HEK293 (cell line): ENCODE data around the gene MCF2L.

Experiments used
- CTCF ChIA-PET: fragments of 350-600 bp; formaldehyde crosslinking; extraction: SDS; loops from one replicate; lab custom pipeline; 2021; ENCODE audit warnings: antibody characterized with exemption; lab: Yijun Ruan, JAX
- POLR2A ChIA-PET: fragments of 300-600 bp; formaldehyde crosslinking; extraction: SDS; loops from one replicate; lab custom pipeline; 2020; ENCODE audit warnings: antibody characterized with exemption, inconsistent platforms; lab: Yijun Ruan, JAX
- H3K27ac ChIP-seq: fragments of 200-500 bp; sonication (Bioruptor generic); 2 replicates; pipeline ENCODE4 v1.5.1; 2014; ENCODE audit warnings: low read depth, low read length, control low read depth, inconsistent platforms; ENCODE audit errors: extremely low read depth
- H3K36me3 ChIP-seq, 2 experiments: fragments of 200-500 bp in 1 of 2; sonication (Bioruptor generic) in 1 of 2; 1 replicate in 1 of 2; 2 replicates in 1 of 2; pipeline ENCODE4 v1.5.1; 2014 to 2017; ENCODE audit warnings: inconsistent platforms in 2 of 2, low read length in 2 of 2; ENCODE audit not compliant: control insufficient read depth in 2 of 2, insufficient read depth in 1 of 2
- H3K4me1 ChIP-seq: fragments of 200-500 bp; sonication (Bioruptor generic); 2 replicates; pipeline ENCODE4 v1.5.1; 2014; ENCODE audit warnings: mild to moderate bottlenecking, low read length, inconsistent platforms; ENCODE audit not compliant: control insufficient read depth, insufficient read depth
- H3K4me3 ChIP-seq: 2 replicates; pipeline ENCODE4 v1.5.1; 2011; ENCODE audit warnings: low read depth, mild to moderate bottlenecking, control low read depth, low read length, moderate library complexity
- H3K9me3 ChIP-seq: fragments of 200-500 bp; sonication (Bioruptor generic); 2 replicates; pipeline ENCODE4 v1.5.1; 2014; ENCODE audit warnings: low read depth, low read length, inconsistent platforms; ENCODE audit not compliant: control insufficient read depth, insufficient read depth
- GFI1B ChIP-seq: fragments of 450-650 bp; formaldehyde crosslinking; IDR thresholded peaks from 2 replicates; pipeline ENCODE4 v1.5.1; 2016; ENCODE audit warnings: missing biosample characterization, missing genetic modification characterization
- KLF8 ChIP-seq: fragments of 450-650 bp; formaldehyde crosslinking; IDR thresholded peaks from 2 replicates; pipeline ENCODE4 v1.5.1; 2016; ENCODE audit warnings: missing biosample characterization, missing genetic modification characterization
- SALL2 ChIP-seq: fragments of 450-650 bp; formaldehyde crosslinking; IDR thresholded peaks from 2 replicates; pipeline ENCODE4 v1.5.0; 2017; ENCODE audit warnings: missing biosample characterization, mild to moderate bottlenecking, missing genetic modification characterization, borderline replicate concordance
- WT1 ChIP-seq: fragments of 450-650 bp; formaldehyde crosslinking; IDR thresholded peaks from 2 replicates; pipeline ENCODE4 v1.5.1; 2016; ENCODE audit warnings: missing biosample characterization, missing genetic modification characterization
- ZFHX2 ChIP-seq: fragments of 450-650 bp; formaldehyde crosslinking; conservative IDR thresholded peaks from 2 replicates; pipeline ENCODE4 v1.5.1; 2016; ENCODE audit warnings: missing biosample characterization, missing genetic modification characterization
- ZNF214 ChIP-seq: fragments of 450-650 bp; formaldehyde crosslinking; IDR thresholded peaks from 2 replicates; pipeline ENCODE4 v1.5.1; 2017; ENCODE audit warnings: missing biosample characterization, mild to moderate bottlenecking, missing genetic modification characterization, borderline replicate concordance
- ZNF23 ChIP-seq: fragments of 450-650 bp; formaldehyde crosslinking; IDR thresholded peaks from 2 replicates; pipeline ENCODE4 v1.5.1; 2016; ENCODE audit warnings: missing biosample characterization, missing genetic modification characterization, borderline replicate concordance
- ZNF514 ChIP-seq: fragments of 450-650 bp; formaldehyde crosslinking; IDR thresholded peaks from 2 replicates; pipeline ENCODE4 v1.5.1; 2016; ENCODE audit warnings: missing biosample characterization, missing genetic modification characterization
- ZNF654 ChIP-seq: fragments of 450-650 bp; formaldehyde crosslinking; IDR thresholded peaks from 2 replicates; pipeline ENCODE4 v1.5.1; 2016; ENCODE audit warnings: low read depth, missing biosample characterization, missing genetic modification characterization
- ZNF670 ChIP-seq: fragments of 450-650 bp; formaldehyde crosslinking; IDR thresholded peaks from 2 replicates; pipeline ENCODE4 v1.5.1; 2016; ENCODE audit warnings: missing biosample characterization, missing genetic modification characterization, low read depth
- ZNF677 ChIP-seq: fragments of 450-650 bp; IDR thresholded peaks from 2 replicates; pipeline ENCODE4 v1.5.0; 2018; ENCODE audit warnings: missing biosample characterization, mild to moderate bottlenecking, missing genetic modification characterization, moderate library complexity
- ZNF747 ChIP-seq: fragments of 450-650 bp; formaldehyde crosslinking; IDR thresholded peaks from 2 replicates; pipeline ENCODE4 v1.5.1; 2016; ENCODE audit warnings: missing biosample characterization, missing genetic modification characterization
- ZNF768 ChIP-seq: fragments of 450-650 bp; formaldehyde crosslinking; IDR thresholded peaks from 2 replicates; pipeline ENCODE4 v1.5.1; 2018; ENCODE audit warnings: missing biosample characterization, mild to moderate bottlenecking, missing genetic modification characterization
- ZNF830 ChIP-seq: fragments of 450-650 bp; IDR thresholded peaks from 2 replicates; pipeline ENCODE4 v1.5.0; 2018; ENCODE audit warnings: missing biosample characterization, missing genetic modification characterization, low read depth, mild to moderate bottlenecking, moderate library complexity
- ZNF843 ChIP-seq: fragments of 450-650 bp; formaldehyde crosslinking; IDR thresholded peaks from 2 replicates; pipeline ENCODE4 v1.5.1; 2016; ENCODE audit warnings: missing biosample characterization, missing genetic modification characterization
- TF ChIP-seq, protein P1 (sequence below): fragments of 450-650 bp; formaldehyde crosslinking; IDR thresholded peaks from 2 replicates; pipeline ENCODE4 v1.5.1; 2016; ENCODE audit warnings: missing biosample characterization, missing genetic modification characterization
- TF ChIP-seq, protein P2 (sequence below): fragments of 450-650 bp; formaldehyde crosslinking; IDR thresholded peaks from 2 replicates; pipeline ENCODE4 v1.5.1; 2016; ENCODE audit warnings: missing biosample characterization, missing genetic modification characterization
- TF ChIP-seq, protein P3 (sequence below): fragments of 450-650 bp; formaldehyde crosslinking; IDR thresholded peaks from 2 replicates; pipeline ENCODE4 v1.5.1; 2016; ENCODE audit warnings: missing biosample characterization, missing genetic modification characterization
- TF ChIP-seq, protein P4 (sequence below): fragments of 450-650 bp; formaldehyde crosslinking; IDR thresholded peaks from 2 replicates; pipeline ENCODE4 v1.5.1; 2016; ENCODE audit warnings: missing biosample characterization, missing genetic modification characterization

The MCF2L gene

DNA sequence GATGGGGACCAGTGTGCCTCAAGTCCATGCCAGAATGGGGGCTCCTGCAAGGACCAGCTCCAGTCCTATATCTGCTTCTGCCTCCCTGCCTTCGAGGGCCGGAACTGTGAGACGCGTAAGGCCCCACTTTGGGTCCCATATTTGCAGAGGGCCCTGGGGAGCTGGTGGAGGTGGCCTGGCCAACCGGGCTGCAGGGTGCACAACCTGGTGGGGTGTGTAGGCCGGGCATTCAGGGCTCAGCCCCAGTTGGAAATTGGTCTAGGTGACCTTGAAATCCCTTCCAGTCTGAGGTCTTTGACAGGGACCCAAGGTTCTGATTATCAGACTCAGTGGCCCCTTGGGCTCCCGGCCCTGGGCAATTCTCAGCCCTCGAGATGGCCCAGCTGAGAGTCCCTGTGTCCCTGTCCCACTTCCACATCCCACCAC, 144.8 kb downstream of the MCF2L start:
- Histone ChIP-seq H3K4me3 (no peak overlapping the region), H3K27ac (no peak overlapping the region), H3K36me3 (no peaks in the 10 kb centered on the region), H3K9me3 (no peaks in the 10 kb centered on the region), H3K4me1 (no peaks in the 10 kb centered on the region)
- ChIA-PET POLR2A (no interaction called here), CTCF (interaction anchor here (1.0 kb wide), 1 partner anchor 182 kb away, joined by 3 read pairs; no protein-coding TSS in a partner anchor)
- TF ChIP-seq, protein P1, sequence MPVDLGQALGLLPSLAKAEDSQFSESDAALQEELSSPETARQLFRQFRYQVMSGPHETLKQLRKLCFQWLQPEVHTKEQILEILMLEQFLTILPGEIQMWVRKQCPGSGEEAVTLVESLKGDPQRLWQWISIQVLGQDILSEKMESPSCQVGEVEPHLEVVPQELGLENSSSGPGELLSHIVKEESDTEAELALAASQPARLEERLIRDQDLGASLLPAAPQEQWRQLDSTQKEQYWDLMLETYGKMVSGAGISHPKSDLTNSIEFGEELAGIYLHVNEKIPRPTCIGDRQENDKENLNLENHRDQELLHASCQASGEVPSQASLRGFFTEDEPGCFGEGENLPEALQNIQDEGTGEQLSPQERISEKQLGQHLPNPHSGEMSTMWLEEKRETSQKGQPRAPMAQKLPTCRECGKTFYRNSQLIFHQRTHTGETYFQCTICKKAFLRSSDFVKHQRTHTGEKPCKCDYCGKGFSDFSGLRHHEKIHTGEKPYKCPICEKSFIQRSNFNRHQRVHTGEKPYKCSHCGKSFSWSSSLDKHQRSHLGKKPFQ (tag by site-specific recombination) = no peak
- TF ChIP-seq ZNF23 (tag by site-specific recombination) = no peak

DNA sequence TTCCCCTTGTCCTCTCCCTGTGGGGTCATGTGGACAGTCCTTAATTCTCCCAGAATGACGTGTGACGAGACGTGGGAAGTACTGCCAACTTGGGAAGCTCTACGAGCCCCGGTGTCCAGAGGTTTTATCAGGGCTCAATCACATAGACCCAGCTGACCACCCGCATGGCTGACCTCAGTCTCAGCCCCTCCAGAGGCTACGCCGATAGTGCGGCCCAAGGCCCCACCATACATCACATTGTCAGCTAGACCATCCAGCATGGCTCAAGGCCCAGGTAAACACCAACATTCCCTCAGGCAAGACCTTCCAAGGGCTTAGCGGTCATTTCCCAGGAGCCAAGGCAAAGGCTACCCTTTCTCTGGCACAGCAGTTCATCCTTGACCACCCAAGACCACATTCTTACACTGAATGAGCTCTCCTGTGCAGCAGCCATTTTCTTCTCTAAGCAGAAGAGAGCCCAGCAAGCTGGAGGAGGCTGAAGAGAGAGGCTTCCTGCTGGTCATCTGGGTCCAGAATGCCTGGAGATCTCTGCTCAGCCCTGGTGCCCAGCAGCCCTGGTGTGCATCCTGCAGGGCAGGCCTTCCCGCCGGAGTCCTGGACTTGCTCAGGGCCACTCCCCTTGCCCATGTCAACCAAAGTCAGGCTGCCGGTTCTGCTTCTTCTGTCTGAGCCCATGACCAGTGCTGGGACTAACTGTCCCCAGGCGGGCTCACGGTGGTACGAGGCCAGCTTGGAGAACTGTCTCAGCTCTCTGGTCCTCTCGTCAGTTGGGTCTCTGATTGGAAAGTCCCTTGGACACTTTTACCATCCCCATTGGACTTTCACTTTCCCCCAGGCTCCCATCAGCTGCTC, 145.7 kb downstream of the MCF2L start:
- H3K27ac ChIP-seq = no peak overlapping the region
- H3K36me3 ChIP-seq = no peaks in the 10 kb centered on the region
- TF ChIP-seq ZNF677 (tag by site-specific recombination) = no peak
- TF ChIP-seq ZNF514 (tag by site-specific recombination) = no peak
- TF ChIP-seq KLF8 (tag by site-specific recombination) = no peak
- no peak for TF ChIP-seq ZNF830 (tag by site-specific recombination)
- no peak for TF ChIP-seq GFI1B
- TF ChIP-seq SALL2 = no peak
- TF ChIP-seq ZNF654 (tag by site-specific recombination) = no peak
- no peak for TF ChIP-seq ZNF670 (tag by site-specific recombination)
- TF ChIP-seq, protein P2, sequence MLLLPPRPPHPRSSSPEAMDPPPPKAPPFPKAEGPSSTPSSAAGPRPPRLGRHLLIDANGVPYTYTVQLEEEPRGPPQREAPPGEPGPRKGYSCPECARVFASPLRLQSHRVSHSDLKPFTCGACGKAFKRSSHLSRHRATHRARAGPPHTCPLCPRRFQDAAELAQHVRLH = no peak
- no peak for TF ChIP-seq ZNF23 (tag by site-specific recombination)
- TF ChIP-seq WT1 (tag by site-specific recombination) = no peak
- no peak for TF ChIP-seq ZNF214 (tag by site-specific recombination)
- TF ChIP-seq ZNF768 (tag by site-specific recombination) = no peak
- no peak for TF ChIP-seq ZNF747 (tag by site-specific recombination)
- TF ChIP-seq, protein P3, sequence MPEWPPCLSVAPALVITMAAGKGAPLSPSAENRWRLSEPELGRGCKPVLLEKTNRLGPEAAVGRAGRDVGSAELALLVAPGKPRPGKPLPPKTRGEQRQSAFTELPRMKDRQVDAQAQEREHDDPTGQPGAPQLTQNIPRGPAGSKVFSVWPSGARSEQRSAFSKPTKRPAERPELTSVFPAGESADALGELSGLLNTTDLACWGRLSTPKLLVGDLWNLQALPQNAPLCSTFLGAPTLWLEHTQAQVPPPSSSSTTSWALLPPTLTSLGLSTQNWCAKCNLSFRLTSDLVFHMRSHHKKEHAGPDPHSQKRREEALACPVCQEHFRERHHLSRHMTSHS (tag by site-specific recombination) = no peak
- H3K4me3 ChIP-seq = no peak overlapping the region
- H3K4me1 ChIP-seq = no peaks in the 10 kb centered on the region
- ChIA-PET POLR2A (no interaction called here), CTCF (no interaction called here)
- H3K9me3 ChIP-seq = no peaks in the 10 kb centered on the region

DNA sequence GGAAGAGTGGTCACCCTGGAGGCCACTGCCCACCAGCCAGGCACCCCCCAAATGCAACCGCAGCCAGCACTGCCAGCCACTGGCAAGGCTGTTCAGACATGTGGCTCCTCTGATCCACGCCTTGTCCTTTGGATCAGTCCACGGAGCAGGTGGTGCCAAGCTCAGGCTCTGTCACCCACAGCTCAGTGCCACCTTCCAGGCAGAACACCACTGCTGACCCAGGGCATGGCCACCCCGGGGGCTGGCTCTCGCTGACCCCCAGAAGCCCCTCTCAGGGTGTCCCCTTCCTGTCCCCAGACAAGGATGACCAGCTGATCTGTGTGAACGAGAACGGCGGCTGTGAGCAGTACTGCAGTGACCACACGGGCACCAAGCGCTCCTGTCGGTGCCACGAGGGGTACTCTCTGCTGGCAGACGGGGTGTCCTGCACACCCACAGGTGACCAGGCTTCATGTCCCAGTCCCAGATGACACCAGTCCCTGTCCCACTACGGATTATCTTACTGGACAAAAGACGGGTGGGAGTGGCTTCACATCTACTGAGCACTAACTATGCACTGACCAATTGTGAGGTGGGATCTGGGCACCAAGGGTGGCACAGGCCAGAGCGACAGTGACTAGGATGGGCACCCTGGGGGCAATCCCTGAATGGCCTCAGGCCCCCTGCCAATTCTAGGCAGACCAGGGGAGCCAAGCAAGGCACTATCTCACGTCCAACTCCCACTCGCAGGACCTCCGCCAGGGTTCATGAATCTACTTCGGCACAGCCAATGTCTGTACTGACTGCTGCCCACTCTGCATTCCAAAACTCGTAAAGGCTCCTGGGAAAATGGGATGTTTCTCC, 146.6 kb downstream of the MCF2L start:
- no peak overlapping the region for H3K4me3 ChIP-seq
- no peaks in the 10 kb centered on the region for H3K4me1 ChIP-seq
- TF ChIP-seq ZFHX2 (0 out of 2 replicates have a peak, but pooled peaks have one; percentile 10), ZNF843 (tag by site-specific recombination) (no peak)
- TF ChIP-seq, protein P4, sequence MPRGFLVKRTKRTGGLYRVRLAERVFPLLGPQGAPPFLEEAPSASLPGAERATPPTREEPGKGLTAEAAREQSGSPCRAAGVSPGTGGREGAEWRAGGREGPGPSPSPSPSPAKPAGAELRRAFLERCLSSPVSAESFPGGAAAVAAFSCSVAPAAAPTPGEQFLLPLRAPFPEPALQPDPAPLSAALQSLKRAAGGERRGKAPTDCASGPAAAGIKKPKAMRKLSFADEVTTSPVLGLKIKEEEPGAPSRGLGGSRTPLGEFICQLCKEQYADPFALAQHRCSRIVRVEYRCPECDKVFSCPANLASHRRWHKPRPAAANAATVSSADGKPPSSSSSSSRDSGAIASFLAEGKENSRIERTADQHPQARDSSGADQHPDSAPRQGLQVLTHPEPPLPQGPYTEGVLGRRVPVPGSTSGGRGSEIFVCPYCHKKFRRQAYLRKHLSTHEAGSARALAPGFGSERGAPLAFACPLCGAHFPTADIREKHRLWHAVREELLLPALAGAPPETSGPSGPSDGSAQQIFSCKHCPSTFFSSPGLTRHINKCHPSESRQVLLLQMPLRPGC (tag by site-specific recombination) = no peak
- H3K9me3 ChIP-seq = no peaks in the 10 kb centered on the region
- no peaks in the 10 kb centered on the region for H3K36me3 ChIP-seq
- no peak overlapping the region for H3K27ac ChIP-seq
- ChIA-PET CTCF (interaction anchor here (0.5 kb wide), 1 partner anchor 9 kb away, joined by 3 read pairs; no protein-coding TSS in a partner anchor), POLR2A (no interaction called here)
